ENCODE results near the gene DDX18.
A peak's percentile ranks its signal among the peaks of the same experiment; 100 is the strongest.

The DDX18 gene

GRCh38 chr2:117835990-117836760 is 21.7 kb downstream of the DDX18 start:
- DNase-seq, result peak; percentile 65 to 69

- DNase-seq, result no peak
Measured at GRCh38 chr2:117845304-117845703, 30.8 kb downstream of the DDX18 start.

DNA sequence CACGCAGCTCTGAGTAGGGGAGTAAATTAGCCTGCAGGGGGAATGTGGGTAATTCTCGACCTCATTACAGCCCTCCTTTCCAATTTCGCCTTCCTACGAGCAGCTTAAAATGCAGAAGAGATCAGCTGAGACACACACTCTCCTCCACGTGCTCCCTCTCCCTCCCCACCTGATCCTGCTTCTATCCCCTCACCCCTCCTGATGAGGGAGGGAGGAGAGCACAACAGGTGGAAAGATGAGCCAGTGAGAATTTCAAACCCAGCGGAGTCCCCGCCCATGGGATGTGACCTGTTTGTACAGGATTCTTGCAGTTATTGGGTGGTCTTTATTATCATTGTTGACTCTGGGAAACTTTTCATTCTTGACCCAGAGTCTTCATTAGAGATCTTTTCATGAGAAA is 35.5 kb downstream of the DDX18 start:
- DNase-seq, result no peak

- DNase-seq, result no peak
Measured at GRCh38 chr2:117850461-117850860, 36.0 kb downstream of the DDX18 start.

DNA sequence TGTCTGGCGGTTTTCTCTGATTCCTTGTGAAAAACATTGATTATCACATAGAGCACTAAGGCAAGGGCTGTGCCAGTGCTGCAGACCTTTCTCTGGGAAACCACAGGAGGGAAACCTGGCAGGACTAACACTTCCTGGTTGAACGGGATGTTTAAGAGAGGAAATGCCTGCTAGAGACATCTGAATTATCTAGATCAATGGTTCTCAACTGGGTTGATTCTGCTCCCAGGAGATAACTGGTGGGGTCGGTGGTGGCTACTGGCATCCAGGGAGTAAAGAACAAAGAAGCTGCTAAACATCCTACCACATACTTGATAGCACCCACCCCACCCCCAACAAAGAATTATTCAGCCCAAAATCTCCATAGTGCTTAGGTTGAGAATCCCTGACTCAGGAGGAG is 37.5 kb downstream of the DDX18 start:
- no peak for DNase-seq

DNA sequence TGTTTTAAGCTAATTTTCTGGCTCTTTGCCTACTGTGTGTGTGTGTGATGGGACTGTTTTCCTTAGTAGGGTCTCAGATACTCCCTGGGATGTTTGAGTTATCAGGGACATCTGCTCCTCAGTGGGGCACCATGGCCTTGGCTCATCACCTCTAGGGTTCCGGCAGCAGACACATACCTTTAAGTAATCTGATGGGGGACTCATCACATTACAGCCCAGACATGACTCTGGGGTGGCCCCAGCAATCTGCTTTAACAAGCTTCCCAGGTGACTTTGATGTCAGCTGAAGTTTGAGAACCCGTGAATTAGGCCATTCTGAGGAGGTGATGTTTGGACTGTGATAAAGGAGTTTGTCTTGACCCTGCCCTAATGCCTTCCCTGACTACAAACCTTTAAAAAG is 38.8 kb downstream of the DDX18 start:
- no peak for DNase-seq

GRCh38 chr2:117853873-117854272 is 39.4 kb downstream of the DDX18 start:
- no peak for DNase-seq

DNA sequence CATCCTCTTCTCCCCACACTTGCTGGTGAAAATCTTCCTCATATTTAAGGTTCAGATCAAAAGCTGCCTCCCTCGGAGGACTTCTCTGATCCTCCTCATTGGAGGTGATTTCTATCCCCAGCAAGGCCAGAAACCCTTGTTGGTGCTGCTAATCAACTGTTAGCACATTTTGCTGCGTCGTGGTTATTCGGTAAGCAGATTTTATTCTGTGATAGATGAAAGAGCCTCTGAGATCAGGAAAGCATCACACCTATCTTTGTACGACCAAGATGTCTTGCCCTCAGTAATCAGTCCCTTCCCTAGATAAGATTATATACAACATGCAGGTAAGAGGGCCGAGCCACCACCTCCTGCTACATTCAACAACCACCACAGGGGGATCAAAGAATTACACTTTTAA is 40.1 kb downstream of the DDX18 start:
- DNase-seq, result no peak

DNA sequence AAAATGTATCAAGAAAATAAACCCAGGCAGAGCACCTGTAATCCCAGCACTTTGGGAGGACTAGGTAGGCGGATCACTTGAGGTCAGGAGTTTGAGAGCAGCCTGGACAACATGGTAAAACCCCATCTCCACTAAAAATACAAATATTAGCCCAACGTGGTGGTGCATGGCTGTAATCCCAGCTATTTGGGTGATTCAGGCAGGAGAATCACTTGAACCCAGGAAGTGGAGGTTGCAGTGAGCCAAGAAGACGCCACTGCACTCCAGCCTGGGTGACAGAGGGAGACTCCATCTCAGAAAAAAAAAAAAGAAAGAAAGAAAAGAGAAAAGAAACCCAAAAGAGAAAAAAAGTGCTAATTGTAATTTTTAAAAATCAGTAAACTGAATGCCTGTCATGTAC is 41.4 kb downstream of the DDX18 start:
- DNase-seq, result no peak

GRCh38 chr2:117856415-117857210 is 42.1 kb downstream of the DDX18 start:
- no peak for DNase-seq

- no peak for DNase-seq
Measured at GRCh38 chr2:117858336-117858735, 43.8 kb downstream of the DDX18 start.

- no peak for DNase-seq
Measured at GRCh38 chr2:117858892-117859531, 44.5 kb downstream of the DDX18 start.

GRCh38 chr2:117859532-117859911 is 45.0 kb downstream of the DDX18 start:
- no peak for DNase-seq

DNA sequence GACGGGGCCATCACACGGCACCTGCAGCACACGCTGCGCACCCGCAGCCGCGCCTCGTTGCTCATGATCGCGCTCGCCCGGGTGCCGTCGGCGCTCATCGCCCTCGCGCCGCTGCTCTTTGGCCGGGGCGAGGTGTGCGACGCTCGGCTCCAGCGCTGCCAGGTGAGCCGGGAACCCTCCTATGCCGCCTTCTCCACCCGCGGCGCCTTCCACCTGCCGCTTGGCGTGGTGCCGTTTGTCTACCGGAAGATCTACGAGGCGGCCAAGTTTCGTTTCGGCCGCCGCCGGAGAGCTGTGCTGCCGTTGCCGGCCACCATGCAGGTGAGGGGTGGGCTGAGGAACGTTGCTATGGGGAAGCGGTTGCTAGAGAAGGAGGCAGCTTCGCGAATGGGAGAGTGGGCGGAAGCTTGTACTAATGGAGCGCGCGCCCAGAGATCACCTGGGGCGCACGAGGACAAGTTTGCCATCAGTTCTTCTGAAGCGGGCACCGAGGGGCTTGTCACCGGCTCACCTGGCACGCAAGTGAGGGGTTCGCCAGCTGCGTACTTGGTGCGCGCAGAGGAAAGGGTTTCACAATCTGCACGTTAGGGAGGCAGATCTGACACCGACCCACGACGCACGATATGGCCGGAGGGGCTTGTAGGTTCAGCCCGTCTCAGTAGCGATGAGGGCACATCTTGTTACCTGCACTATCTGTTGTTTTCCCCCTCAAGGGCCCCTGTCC is 45.6 kb downstream of the DDX18 start:
- no peak for DNase-seq

DNA sequence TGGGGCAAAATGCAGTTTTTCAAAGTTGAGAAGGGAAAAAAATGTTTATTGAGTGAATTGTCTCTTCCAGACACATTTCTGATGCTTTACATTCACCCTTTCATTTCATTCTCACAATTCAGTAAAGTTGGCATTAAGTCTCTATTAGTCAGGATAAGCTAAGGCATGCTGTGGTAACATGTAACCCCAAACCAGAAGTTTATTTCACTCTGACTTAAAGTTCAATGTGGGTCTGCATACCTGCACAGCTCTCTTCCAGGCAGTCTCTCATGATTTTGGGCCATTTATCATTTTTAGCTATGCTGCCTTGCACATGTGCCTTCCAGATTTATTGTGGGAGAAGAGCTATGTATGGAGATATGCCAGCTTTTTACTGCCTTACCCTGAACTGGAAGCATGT is 48.0 kb downstream of the DDX18 start:
- no peak for DNase-seq

DNA sequence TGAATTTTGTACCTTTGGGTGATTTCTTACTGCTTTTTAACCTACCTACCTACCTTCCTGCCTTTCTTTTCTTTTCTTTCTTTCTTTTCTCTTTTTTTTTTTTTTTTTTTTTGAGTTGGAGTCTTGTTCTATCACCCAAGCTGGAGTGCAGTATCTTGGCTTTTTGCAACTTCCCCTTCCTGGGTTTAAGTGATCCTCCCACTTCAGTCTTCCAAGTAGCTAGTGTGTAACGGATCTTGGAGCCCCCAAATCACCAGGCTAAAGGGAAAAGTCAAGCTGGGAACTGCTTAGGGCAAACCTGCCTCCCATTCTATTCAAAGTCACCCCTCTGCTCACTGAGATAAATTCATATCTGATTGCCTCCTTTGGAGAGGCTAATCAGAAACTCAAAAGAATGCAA is 61.3 kb downstream of the DDX18 start:
- no peak for DNase-seq

DNA sequence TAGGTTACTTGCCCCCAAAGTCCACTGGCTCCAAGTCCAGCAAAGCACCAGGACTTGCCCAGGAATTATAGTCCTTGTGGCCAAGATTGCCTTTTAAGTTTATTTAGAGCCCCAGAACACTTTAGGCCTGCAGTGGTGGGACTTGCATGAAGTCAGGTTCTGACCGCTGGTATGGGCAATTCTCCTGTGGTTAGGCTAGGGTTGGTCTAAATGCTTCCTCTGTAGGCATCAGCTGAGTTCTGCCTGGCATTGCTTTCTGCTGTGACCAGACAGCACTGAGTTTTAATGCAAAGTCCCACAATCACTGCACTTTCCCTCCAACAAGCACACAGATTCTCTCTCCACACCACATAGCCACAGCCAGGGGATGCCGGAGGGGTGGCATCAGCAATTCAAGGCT is 64.5 kb downstream of the DDX18 start:
- DNase-seq, result no peak

All from stimulated activated CD4-positive, alpha-beta T cell treated with anti-CD3 and anti-CD28 coated beads, Interleukin-2, amount 100 ng/mL, for 24 hours (primary cell).